HL-60/S4 treated with phorbol 12-myristate 13-acetate at 8.2 ng/mL for 4 days and 3 days (cell line): ENCODE results near the gene MATCAP1.

Source experiments
- in situ Hi-C: fragments of 300-500 bp; cut with MboI; formaldehyde crosslinking; loops from 2 replicates; pipeline ENCODE4 v1.15.0; 2022; ENCODE audit warnings: low sequenced_read_pairs

Gene MATCAP1

DNA sequence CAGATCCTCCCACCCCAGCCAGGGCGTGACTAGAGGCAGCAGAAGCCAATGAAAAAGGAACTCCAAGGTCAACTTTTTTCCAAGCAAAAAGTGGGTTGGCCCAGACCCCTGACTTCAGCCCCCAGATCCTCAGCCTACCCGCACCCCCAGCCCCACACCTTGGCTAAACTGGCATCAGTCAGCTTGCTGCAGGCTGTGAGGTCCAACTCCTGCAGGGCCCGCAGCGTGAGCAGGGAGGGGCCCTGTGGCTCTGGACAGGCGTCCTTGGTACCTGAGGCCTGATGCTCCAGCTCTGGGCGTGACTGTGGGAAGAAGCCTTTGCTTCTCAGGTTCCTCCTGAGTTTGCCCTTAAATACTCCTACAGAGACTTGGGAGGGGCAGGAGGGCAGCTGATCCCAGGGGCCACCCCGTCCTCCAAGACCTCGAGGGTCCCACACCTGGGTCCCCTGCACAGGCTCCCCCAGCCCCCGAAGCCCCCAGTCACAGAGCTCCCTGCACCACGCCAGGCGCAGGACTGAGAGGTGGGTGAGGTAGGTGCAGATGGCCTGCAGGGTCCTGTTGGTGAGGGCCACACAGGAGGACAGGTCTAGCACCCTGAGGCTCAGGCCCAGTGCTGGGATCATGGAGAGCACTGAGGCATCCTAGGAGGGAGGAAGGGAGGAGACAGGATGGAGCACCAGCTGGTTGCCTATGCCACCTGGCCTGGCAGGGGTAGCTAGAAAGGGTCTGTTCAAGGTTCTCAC, 24.6 kb upstream of the MATCAP1 start:
- in situ Hi-C loops: no loop called here

DNA sequence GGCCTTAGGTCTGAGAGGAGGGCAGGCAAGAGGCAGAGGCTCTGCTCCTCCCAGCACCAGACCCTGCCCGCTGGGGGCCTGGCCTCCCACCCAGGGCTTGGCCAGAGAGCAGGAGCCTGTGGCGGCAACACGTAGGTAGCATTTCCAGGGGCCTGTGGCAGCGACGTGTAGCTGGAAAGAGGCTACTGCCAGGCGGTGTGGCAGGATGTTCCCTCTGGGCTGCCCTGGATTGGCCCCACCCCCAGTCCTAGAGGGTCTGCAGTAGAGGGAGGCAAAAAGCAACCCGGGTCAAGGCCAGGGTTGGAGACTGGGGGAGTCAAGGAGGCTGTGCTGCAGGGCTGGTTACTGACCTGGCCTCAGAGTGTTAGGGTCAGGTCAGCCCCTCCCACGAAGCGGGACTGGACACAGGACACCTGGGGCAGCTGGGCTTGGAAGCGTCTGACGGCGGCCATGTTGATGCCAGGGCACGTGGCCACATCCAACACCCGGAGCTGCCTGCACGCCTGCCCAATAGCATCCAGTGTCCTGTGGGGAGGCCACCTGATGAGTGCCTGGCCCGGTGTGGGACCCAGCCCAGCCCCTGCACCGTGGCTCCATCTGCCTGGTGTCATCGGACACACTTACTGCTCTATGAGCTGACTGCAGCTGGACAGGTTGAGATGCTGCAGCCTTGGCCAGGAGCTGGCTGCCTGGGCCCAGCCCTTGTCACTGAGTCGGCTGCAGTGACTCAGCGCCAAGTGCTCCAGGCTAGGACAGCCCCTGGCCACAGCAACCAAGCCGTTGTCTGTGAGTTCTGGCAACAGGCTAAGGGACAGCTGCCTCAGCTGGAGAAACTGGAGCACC, 23.7 kb upstream of the MATCAP1 start:
- in situ Hi-C loops: no loop called here

DNA sequence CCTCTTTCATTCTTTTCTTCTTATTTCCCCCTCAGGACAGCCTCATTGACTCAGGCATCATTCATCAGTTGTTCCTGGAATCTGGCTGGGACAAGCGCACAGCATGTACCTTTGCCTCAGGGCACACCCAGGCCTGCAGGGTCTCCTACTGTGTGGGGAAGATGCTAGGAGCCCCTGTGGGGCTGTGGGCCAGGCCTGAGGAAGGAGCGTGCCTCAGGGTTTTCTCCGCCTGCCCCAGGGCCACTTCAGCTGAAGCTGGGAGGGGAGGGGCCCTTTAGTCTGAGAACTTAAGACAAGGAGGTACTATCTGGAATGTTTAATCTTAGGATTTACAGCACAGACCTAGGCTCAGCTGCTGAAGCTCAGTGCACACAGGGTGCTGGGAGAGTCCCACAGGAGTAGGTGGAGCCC, 23.1 kb upstream of the MATCAP1 start:
- in situ Hi-C loops: no loop called here

DNA sequence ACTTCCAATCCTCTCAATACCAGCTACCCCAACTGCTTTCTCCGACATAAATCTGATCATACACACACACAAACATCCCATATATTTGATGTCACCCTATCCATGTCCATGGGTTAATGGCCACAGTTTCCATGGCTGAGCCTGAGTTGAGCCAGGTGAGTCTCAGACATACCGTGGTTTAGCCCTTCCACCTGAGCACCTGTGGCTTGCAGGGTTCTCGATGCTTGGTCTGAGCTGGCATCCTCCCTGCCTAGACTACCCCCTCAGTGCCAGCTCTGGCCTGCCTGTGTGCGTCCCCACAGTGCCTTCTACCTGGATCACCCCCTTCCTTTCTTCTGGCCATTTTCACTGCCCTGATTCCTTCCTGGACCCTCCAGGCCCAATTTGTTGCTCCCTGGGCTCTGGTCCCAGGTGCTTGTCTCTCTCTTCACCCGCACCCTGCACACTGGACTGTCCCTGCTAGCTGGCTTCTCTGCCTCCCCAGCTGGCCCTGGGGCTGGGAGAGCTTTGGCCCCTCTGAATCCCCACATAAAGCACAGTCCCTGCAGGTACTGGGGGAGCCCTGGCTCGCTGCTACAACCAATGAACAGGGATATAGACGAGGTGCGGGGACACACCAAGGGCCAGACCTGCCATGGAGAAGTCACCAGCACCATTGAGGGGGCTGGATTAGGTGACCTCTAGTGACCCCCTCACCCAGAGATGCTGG, 22.5 kb upstream of the MATCAP1 start:
- in situ Hi-C loops: no loop called here

DNA sequence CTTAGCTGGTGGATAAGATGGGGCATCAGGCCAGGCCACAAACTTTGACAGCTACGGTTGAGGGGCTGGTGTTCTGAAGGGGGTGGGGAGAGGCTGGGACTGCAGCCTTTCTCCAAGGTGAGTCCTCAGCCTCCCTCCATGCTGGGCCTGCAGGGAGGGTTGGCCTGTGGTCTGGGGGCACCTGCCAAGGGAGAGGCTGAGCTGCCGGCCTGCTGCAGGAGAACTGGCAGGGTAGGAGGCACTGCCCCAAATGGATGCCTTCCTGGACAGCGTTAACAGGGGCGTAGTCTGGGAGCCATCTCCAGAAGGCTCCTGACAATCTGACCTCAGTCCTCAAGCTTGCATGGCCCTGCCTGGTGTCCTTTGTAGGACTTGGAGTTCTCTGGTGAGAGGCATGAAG, 20.3 kb upstream of the MATCAP1 start:
- in situ Hi-C loops: no loop called here

DNA sequence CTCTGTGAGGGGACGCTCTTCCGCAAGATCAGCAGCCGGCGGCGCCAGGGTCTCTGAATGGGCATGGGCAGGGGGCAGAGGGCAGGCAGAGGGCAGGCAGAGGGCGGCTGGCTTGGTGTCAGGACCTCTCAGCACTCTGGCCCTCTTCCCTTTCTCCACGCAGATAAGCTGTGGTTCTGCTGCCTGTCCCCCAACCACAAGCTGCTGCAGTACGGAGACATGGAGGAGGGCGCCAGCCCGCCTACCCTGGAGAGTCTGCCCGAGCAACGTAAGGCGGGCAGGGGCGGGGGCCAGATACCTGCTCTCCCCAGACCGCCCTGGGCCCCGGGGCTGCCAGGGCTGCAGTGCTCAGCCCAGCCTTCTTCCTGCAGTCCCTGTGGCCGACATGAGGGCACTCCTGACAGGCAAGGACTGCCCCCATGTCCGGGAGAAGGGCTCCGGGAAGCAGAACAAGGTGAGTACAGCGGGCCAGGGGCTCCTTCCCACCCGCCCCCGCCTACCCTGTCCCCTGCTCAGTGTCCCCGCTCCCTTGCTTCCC, 19.3 kb upstream of the MATCAP1 start:
- in situ Hi-C loops: no loop called here

DNA sequence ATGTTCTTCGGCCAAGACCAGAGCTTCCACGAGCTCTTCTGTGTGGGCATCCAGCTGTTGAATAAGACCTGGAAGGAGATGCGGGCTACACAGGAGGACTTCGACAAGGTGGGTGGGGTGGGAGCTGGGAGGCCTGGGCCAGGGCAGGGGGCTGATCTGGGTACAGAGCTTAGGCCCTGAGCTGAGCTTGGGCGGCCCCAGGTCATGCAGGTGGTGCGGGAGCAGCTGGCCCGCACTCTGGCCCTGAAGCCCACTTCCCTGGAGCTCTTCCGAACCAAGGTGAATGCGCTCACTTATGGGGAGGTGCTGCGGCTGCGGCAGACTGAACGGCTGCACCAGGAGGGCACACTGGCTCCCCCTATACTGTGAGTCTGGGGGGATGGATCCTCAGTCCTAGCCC, 18.7 kb upstream of the MATCAP1 start:
- in situ Hi-C loops: no loop called here

DNA sequence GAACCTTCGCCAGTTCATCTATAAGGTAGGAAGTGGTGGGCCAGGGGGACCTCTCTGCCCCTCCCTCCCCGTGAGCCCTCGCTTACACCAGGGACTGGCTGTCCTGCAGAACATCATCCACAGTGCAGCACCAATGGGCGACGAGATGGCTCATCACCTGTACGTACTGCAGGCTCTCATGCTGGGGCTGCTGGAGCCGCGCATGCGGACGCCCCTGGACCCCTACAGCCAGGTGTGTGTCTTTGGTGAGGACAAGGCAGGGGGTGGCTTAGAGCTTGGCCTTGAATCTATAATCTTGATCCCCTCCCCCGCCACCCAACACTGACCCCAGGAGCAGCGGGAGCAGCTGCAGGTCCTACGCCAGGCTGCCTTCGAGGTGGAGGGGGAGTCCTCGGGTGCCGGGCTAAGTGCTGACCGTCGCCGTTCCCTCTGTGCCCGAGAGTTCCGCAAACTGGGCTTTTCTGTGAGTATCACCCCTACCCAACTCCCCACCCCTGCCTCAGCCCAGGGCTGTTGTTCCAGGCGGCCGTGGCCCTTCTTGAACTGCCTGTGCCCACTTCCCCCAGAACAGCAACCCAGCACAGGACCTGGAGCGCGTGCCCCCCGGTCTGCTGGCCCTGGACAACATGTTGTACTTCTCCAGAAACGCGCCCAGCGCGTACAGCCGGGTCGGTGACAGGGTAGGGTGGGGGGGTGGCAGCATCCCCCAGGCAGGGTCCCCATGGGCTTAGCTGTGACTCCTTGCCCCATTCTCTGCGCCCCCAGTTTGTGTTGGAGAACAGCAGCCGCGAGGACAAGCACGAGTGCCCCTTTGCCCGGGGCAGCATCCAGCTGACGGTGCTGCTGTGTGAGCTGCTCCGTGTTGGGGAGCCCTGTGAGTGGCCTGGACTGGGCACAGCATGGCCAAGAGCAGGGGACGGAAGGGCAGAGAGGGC, 17.9 kb upstream of the MATCAP1 start:
- in situ Hi-C loops: no loop called here

DNA sequence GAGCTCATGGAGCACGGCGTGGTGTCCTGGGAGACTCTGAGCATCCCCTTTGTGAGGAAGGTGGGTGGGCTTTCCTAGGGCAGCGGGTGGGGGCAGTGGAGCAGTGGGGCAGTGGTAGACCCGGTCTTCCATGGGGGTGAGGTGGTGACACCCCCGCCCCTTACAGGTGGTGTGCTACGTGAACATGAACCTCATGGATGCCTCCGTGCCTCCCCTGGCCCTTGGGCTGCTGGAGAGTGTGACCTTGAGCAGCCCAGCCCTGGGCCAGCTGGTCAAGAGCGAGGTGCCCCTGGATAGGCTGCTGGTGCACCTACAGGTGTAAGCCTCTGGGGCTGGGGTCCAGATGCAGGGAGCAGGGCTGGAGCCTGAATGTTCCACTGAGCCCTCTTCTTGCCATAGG, 16.7 kb upstream of the MATCAP1 start:
- in situ Hi-C loops: no loop called here

DNA sequence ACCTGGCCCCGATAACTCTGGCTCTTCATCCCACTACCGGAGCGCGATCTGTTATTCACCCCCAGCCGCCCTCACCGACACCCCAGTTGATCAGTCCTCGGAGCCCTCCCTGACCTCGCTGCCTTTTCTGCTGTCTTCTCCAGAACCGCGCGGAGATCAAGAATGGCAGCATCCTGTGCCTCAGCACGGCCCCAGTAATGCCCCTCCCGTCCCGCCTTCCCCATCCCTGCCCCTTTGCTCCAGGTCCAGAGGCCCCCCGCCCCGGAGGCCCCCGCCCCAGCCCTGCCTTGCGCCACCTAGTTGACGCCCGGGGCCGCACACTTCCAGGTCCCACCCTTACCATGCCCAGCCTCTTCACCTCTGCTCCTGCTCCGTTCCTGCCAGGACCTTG, 16.0 kb upstream of the MATCAP1 start:
- in situ Hi-C loops: no loop called here

DNA sequence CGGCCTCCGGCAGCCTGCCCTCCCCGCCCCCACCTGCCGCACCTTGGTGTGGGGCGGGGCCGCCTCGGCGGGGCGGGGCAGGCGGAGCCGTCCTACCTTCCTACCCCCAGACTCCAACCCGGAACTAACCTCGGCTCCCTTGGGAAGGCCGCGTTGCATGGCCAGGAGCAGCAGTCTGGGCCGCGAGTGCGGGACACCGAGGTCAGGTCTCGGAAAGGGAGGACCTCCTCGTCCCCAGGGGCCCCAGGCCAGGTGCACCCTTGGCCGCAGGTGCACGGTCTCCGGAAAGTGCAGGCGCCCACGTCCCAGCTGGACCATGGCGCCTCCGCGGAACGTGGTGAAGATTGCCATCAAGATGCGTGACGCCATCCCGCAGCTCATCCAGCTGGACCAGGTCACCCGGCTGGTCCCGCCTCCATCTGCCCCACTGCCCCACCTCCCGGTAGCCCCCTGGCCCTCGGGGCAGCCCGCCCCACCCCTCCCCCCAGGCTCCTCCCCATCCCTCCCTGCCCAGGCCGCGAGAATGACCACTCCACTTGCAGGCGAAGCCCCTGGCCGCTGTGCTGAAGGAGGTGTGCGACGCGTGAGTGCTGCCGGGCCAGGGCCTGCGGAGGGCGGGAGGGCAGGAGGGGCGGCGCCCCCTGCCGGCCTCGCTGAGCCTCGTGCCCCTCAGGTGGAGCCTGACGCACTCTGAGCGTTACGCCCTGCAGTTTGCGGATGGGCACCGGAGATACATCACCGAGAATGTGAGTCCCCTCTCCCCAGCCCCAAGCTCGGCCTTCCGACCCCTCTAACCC, 15.4 kb upstream of the MATCAP1 start, which contains the start of gene ELMO3:
ELMO3 (plus strand) TSS at position 121 of the 797 bp plus-strand sequence; CDS start at position 317, 196 bp downstream.
- in situ Hi-C loops: no loop called here

DNA sequence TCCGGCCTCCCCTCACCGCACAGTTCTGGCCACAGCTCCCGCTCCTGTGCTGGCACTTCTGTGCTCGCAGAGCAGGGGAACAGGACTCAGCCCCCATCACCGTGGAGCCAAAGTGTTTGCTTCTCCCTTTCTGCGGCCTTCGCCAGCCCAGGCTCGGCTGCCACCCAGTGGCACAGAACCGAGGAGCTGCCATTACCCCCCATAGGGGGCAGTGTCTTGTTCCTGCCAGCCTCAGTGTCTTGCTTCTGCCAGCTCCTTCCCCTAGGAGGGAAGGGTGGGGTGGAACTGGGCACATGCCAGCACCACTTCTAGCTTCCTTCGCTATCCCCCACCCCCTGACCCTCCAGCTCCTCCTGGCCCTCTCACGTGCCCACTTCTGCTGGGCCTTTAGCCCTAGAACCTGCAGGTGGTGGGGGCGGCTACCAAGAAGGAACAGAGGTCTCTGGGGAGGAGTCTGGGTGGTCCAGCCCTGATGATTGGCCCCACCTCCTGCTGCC, 14.5 kb upstream of the MATCAP1 start:
- in situ Hi-C loops: no loop called here

DNA sequence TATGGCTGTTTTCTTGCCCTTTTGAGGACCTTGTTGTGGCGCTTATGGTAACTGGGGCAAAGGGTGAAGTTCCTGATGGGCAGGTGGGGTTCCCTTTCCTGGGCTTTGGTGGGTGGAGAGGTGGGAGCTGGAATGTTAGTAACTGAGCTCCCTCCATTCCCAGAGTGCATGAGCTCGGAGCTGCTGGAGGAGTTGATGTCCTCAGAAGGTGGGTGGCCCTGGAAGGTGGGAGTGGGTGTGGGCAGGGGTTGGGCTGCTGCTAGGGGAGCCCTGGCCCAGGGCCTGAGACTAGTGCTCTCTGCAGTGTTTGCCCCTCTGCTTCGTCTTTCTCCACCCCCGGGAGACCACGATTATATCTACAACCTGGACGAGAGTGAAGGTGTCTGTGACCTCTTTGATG, 13.9 kb upstream of the MATCAP1 start:
- in situ Hi-C loops: no loop called here

DNA sequence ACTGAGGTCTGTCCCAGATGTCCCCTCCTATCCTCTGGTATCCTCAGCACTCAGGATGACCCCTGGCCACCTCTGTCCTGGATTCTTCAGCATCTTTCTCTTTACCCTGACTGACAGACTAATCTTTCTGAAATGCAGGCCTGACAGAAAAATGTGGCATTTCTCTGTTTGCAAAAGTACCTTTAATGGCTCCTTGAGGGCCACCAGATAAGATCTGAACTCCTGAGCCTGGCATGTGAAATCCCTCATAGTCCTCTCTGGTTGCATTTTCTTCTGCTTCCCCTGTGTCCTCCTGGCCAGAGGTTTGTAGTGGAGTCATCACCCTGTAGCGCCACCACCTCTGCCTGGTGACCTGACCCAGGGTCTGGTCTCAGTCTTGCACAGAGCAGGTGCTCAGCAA, 13.1 kb upstream of the MATCAP1 start:
- in situ Hi-C loops: no loop called here

DNA sequence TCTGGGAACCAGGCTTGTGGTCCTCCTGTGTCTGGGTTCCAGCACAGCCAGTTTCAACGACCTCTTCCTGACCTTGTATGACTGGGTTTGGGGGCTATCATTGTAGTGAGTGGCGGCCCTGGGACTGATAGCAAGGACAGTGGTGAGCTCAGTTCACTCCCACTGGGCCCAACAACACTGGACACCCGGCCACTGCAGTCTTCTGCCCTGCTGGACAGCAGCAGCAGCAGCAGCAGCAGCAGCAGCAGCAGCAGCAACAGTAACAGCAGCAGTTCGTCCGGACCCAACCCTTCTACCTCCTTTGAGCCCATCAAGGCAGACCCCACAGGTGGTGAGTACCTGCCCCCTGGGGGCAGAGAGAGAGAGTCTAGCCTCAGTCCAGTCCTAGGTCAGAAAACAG, 11.9 kb upstream of the MATCAP1 start:
- in situ Hi-C loops: no loop called here

DNA sequence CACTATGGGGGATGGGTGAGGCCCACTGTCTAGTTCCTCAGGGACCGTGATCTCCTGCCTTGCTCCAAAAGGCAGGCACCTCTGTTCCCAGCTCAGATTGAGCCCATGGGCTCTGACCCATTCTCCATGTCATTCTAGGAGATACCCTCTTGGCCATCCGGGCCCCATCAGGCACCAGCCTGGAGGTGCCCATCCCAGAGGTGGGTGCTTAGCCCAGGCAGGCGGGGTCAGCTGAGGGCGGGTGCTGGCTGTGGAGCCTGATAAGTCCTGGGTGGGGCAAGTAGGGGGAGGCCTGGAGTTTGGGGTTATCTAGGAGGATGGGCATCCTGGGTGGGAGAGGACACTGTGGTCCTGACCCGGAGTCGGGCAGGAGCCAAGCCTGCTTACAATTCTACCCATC, 10.5 kb upstream of the MATCAP1 start:
- in situ Hi-C loops: no loop called here

DNA sequence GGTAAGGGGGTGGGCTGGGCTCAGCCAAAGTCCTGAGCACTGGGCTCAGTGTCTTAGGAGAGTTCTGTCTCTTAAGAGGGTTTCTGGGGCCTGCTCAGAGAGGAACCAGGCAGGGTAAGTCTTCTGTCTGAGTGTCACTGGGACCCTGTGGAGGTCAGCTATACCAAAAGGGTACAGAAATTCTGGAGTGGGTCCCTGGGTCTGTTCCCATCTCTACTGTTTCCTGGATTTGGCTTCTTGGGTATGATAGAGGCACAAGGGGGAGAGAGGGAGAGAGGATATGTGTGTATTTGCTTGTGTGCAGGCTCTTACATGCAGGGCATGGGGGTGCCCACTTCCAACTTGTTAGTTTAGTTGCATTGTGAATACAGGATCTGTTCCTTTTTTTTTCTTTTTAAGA, 9.8 kb upstream of the MATCAP1 start:
- in situ Hi-C loops: no loop called here

DNA sequence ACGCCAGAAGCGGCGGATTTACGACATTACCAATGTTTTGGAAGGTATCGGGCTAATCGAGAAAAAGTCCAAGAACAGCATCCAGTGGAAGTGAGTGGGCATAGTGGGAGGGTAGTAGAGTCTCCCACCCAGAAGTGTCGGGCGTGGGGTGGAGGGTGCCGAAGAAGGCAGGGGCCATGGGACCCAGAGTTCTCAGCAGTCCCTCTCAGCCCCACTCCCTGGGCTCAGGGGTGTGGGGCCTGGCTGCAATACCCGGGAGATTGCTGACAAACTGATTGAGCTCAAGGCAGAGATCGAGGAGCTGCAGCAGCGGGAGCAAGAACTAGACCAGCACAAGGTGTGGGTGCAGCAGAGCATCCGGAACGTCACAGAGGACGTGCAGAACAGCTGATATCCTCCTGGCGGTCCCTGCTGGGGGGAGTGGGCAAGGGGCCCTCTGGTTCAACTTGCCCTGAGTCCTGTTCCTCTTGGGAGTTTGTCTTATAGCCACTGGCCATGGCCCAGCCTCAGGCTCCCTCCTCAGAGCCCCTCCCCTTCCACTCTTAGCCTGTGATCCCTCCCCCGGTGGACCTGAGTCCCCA, 9.1 kb upstream of the MATCAP1 start:
- in situ Hi-C loops: no loop called here
